SIG-M5 treated with dmso at 0.1 percent for 504 hours (cell line): Measurements from ENCODE around the gene KRTAP5-6.
A peak's percentile ranks its signal among the peaks of the same experiment; 100 is the strongest.
"Not testable (repeated sequence)": the region's sequence is repeated elsewhere in the genome, so short reads cannot be mapped to it uniquely, and the experiment has no call there.

Experiments used
- DNase-seq: peaks from one replicate; lab custom pipeline; 2025; ENCODE audit not compliant: unreplicated experiment; lab: John Stamatoyannopoulos, UW

Gene KRTAP5-6

DNA sequence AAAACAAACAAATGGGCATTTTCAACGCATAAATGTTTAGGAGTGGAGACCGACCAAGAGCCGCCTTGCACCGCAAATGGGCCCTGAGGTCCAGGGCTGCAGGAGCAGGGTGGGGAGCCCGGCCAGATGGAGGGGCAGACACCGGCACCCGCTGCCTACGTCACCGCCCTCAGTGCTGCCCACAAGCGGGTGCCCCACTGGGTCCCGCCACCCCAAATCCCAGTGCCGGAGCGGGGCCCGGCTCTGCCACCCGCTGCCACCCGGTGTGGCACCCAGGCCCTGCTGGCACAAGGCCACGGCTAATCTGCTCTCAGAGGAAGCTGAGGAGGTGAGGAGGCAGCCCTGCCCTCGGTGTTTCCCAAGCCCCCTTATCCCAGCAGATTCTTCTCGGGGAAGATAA lies 13.8 kb upstream of the KRTAP5-6 start:
- not testable (repeated sequence) for DNase-seq

DNA sequence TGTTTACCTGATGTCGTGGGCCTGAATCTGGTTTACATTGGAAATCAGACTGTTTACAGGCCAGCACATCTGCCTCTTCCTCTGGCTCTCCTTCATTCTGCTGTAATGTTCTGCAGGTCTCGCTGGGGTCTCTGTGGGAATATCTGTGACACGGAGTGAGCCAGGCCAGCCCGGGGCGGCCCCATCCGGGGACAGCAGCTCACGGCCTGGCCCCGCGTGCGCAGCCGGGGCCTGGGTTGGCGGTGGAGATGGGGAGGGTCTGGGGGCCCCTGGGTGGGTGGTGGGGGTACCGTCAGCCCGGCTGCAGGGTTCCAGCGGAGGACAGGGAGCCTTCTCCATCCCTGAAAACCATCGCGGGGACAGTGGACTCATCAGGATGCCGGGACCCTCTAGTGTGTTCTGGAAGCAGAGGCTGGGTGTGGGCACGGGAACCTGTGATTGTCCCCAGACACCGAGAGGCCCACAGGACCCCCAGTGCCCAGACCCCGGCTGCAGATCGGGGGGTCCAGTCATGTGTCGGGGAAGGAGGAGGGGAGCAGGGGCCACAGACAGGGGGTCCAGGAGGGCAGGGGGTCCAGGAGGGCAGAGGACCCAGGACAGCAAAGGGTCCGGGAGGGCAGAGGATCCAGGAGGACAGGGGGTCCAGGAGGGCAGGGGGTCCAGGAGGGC lies 13.0 kb upstream of the KRTAP5-6 start:
- DNase-seq: not testable (repeated sequence)

DNA sequence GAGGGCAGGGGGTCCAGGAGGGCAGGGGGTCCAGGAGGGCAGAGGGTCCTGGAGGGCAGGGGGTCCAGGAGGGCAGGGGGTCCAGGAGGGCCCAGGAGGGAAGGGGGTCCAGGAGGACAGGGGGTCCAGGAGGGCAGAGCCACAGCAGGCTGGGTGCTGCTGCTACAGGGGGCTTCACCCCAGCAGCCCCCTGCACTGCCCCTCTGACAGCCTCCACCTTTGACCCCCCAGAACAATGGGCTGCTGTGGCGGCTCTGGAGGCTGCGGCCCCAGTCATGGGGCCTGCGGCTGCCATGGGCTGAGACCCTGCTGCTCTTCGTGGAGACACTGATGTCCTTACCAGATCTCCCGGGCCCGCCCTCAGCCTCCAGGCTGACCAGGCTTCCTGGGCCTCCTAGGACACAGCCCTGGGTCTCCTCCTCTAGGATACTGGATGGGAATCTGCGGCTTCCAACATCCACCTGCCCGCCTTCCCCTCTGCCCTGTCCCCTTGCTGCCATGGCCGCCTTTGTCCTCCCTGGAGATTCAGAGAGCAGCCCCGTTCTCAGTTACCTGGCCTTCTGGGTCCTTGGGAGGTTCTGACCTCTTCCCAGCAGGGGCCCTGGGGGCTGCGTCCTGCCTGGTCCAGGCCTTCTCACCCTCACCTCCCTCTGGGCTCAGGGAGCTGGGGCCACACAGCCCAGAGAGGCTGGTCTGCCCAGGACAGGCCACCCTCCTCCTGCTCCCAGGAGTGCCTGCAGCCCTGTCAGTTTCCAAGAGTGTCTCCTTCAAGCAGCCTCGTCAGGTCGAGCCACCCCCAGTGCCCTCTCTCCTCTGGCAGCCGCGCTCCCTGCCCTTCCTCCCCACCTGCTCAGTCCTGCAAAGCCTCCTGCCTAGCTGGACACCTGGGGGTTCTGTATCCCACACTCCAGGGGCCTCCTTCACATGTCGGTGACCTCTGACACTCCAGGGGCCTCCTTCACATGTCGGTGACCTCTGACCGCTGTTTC lies 11.8 kb upstream of the KRTAP5-6 start:
- DNase-seq: not testable (repeated sequence)

DNA sequence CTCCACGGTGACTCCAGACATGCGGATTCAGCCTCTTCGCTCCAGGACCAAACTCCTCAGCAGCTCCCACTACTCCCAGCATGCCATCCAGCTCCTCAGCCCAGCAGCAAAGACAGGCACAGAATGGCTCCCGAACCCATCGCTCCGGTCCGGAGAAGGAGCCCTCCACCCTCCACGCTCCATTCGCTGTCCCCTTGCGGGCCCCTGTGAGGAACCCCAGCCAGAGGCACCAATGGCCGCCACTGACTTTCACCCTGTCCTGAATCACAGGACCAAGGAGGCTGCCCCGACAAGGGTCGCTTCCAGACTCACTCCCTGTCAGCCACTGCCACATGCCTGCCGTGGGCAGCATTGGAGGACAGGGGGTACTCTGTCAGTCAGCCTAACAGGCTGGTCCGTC lies 10.8 kb upstream of the KRTAP5-6 start:
- DNase-seq: not testable (repeated sequence)

DNA sequence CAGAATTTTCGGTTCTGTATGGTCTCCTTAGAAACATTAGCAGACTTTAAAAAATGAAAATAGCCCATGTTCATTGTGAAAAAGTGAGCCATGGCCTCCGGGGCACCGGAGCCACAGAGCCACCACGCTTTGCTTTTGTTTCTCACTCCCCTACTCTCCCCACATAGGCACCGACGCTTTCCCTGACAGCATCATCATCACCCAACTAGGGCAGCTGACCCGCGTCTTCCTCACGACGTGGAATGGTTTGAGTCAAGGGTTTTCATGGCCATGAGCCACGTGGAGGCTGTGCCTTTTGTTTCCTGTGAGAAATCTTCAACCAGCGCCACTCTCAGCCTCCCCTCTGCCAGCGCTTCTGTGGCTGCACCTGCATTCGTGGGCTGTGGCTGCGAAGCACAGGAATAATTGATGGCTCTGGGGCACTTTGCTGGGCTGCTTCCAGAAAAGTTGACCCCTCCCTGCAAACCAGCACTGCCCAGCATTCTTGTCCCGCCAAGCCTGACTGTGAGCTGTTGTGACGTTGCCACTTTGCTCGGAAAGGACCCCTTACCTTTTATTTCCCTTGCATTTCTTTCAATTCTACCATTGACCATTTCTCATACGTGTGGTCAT lies 8.6 kb upstream of the KRTAP5-6 start:
- DNase-seq: not testable (repeated sequence)

DNA sequence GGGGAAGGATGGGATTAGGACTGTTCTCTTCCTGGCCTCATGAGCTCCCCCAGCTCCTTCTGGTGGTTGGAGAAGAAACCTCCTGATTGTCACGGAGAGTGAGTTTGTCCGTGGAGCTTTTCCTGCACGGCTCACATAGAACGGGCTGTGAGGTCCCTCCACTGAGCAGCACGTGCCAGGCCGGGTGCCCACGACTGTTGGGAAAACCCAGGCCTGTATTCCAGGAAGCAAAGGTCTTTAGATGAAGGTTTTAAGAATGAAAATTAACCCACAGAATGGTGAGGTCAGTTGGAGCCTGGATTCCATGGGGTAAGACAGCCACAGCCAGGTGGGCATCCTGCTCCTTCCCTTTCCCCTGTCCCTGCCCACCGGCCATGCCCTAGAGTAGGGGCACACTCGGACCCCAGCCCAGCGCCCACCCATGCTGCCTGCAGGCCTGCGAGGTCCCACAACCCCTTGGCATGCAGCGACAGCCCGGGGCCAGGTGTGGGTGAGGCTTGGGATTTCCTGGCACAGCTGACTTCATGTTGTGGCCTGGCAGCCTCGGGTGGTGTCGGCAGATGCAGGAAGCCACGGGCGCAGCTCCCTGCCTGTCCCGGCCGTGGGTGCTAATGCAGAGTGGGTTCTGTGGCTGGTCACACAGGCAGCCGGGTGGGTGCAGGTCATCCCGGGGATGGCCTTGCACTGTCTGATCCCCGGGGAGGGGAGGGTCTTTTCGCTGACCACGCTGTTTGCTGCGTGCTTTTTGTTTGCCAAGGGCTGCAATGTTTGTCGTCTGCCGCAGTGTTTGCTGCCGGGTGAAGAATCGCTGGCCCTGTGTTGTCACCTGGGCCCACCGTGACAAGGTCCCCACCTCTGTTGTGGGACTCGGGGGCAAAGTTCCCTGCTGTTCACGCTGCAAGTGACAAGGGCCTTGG lies 7.5 kb upstream of the KRTAP5-6 start:
- not testable (repeated sequence) for DNase-seq

DNA sequence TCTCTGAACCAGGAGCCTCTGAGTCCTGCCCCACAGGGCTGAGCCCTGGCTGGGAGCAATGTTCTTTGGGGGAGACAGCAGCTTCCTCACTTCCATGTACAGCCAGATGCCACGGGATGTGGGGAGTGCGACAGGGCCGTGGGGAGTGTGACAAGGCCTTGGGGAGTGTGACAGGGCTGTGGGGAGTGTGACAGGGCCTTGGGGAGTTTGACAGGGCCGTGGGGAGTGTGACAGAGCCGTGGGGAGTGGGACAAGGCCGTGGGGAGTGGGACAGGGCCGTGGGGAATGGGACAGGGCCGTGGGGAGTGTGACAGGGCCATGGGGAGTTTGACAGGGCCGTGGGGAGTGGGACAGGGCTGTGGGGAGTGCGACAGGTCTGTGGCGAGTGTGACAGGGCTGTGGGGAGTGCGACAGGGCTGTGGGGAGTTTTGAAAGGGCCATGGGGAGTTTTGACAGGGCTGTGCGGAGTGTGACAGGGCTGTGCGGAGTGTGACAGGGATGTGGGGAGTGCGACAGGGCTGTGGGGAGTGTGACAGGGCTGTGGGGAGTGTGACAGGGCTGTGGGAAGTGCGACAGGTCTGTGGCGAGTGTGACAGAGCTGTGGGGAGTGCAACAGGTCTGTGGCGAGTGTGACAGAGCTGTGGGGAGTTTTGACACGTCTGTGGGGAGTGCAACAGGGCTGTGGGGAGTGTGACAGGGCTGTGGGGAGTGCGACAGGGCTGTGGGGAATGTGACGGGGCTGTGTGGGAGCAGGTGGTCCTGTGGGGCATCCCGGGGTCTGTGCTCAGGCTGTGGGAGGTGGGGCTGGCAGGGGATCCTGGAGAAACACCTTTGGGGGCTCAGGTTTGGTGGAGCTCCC lies 6.6 kb upstream of the KRTAP5-6 start:
- no peak for DNase-seq

DNA sequence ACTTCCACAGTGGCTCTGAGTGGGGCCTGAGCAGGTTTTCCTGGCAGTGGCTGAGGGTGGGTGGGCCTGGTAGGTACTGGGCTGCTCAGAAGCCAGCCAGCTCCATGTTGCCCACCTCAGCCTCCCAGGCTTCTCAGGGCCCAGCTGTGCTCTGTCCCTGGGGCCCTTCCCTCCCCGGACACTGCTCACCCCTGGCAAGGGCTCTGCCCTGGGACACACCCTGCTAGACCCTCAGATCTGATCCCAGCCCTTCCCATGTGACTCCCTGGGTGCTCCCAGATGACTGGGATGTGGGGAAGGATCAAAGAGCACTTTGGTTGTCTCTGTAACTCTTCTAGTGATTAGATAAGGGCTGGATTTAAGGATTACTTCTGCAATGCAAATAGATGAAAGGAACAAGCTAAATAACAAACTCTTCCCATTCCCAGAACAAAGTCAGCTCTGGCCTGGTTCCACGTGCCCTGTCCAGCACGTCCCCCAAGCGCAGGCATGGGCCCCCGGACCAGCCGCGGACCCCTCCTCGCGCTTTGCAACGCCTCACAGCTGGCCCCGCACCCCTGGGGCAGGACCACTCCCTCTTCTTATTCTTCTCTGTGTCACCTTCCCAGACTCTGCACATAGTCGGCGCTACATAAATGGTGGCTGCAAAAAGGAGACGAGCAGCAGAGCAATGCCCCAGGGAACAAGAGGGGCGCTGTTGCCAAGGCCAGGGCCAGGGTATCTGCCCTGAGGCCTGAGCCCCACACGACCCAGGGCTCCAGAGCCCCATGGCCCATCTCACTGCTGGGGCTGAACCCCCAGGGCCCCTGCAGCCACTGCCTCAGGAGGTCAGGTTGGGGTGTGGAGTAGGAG lies 5.7 kb upstream of the KRTAP5-6 start:
- DNase-seq: no peak

DNA sequence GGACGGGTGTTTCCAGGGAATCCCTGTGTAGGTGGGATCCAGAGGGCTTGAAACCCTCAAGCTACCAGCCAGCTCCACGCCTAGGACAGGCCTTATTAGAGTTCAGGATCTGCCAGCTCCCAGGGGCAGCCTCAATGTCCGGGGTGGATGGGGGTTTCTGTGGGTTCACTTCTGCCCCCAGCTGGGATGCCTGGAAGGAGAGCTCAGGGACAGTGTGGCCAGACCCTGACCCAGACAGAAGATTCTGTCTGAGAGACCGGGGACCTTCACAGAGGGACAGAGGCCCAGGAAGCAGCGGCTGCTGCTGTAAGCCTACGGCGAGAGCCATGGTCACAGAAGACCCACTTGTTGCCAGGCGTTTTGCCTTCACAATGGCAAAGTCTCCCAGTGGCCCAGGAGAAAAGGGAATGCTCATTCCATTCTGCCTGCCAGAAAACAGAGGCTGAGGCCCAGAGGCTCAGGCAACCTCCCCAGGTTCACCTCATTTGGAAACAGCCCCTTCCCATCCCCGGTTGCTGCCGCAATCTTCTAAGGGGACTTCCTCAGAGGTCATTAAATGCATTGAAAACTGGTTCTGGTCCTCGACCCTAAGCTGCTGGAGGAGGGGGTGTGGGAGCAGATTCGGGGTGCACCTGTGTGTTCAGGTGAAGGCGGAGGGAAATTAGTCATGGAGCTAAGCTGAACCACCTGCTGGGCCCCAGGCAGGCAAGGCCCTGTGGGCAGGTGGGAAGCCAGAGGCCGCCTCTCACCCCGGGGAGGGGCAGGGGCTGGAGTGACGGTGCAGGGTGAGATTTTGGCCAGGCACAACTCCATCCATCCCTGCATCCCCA lies 4.9 kb upstream of the KRTAP5-6 start:
- no peak for DNase-seq

DNA sequence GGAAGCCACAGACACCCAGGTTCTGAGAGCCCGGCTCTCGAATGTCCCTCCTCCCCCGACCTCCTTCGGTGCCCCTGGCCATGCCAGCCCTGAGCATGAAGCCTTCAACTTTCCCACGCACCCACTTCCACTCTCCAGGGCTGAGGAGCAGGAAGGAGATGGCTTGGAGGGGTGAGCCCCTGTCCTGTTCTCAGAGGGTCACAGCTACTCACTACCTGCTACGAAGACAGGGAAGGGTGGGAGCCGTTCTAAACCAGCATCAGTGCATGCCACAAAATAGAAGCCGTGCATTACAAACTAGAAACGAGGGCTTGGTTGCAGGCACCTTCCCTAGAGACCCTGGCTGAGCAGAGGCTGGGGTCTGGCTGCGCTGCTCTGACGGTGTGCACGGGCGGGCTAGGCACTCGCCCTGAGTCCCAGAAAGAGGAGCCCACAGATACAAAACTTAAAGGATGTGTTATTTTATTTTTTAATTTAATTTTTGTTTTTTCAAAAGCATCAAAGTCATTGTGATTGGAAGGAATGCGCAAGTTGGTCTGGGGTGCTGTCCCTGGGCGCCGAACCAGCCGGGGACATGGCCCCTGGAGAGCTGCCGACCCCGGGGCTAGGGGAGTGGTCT lies 4.2 kb upstream of the KRTAP5-6 start:
- DNase-seq: no peak

DNA sequence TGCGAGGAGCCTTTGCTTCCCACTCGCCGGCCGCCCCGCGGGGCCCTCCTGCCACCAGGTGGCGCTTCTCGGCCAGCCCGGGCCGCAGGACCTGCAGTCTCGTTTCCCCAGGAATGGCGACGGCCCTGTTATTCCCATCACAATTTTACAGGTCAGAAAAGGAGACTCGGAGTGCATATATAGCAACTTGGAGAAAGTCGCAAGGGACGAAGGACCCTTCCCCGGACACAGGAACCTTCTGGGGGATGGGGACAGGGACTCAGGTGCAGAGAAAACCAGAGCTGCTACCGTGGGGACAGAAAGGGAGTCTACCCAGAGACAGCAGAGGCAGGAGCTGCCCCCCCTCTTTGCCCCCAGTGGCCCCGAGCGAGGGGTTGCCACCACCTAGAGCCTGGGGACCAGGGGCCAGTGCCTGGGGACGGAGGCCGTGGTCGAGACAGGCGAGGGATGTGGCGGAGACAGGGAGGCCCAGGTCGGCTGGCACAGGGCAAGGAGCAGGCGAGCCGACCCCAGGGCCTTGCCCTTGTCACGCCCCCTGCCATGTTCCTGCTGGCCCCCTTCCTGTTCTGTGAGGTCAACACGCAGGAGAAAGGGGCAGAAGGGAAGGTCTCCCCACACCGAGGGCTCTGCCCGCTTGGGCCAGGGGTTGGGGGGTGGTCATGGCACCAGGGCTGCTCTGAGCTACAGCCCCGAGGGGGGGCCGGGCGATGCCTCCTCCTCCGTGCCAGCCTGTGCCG lies 3.5 kb upstream of the KRTAP5-6 start:
- DNase-seq: no peak

DNA sequence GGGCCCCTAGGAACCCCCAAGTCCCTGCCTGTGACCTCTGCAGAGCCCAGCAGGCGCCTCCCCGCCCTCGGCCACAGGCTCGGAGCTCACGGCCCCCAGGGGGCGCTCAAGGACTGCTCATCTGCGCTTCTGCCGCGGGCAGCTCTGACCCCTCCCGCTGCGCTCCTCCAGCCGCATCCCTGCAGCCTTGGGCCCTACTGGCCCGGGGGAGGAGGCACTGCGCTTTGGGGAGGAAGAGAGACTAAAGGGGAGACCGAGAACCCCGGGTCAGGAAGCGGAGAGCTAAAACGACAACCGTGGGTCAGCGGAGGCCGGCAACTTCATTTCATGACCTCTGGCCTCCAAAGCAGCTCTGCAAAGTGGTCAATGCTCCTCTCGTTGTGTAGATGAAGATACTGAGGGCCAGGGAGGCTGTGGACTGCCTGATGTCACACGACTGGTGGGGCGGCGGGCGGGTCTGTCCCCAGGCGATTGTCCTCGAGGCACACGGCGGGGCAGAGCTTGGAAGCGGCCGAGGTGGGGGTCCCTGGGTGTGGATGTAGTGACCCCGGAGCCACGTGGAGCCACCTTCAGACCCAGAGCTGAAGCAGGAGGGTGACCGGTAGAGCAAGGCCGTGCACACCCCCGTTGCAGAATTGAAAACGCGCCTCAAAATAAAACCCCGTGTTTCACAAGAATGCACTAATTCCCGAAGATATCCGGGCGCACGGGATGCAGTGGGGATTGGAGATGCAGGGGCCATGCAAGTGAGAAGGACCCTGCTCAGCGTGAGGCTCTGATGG lies 2.7 kb upstream of the KRTAP5-6 start:
- DNase-seq: peak; percentile 52

DNA sequence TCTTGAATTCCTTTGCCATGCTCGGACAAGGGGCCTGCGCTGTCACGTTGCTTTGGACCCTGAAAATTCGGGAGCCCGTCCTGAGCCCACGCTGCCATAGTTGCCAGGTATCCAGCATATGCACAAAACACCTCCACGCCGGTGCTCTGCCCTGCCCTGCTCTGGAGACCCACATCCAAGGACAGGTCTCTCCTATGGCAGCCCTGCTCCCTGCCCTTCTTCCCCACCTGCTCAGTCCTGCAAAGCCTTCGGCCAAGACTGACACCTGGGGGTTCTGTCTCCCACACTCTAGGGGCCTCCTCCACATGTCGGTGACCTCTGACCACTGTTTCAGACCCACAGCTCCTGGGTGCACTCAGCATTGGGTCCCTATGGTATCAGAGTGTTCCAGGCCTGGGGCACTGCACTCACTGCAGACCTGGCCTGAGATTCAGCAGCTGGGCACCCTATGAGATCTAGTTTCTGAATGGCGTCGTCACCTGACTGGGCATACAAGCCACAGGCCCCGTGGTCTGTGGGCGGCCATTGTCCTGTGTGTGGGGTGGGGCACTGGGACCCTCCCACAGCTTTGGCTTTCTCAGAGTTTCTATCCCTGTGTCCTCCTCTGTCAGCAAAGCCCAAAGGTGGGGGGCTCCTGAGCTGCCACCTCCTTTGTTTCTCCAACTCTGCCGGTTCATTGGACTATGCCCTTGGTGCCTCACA lies 2.0 kb upstream of the KRTAP5-6 start:
- DNase-seq: no peak

DNA sequence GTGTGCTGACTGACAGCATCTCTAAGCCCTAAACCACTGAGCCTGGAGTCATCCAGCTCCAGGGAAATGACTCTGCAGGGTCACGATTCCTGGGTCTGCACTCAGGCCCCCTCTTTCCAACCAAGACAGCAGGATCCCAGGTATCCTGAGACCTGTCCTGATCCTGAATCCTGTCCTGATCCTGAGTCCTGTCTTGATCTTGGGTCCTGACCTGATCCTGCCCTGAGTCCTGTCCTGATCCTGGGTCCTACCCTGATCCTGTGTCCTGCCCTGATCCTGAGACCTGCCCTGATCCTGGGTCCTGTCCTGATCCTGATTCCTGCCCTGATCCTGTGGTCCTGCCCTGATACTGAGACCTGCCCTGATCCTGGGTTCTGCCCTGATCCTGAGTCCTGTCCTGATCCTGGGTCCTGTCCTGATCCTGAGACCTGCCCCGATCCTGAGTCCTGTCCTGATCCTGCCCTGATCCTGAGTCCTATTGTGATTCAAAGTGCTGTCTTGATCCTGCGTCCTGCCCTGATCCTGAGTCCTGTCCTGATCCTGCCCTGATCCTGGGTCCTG lies 1.4 kb upstream of the KRTAP5-6 start:
- no peak for DNase-seq

DNA sequence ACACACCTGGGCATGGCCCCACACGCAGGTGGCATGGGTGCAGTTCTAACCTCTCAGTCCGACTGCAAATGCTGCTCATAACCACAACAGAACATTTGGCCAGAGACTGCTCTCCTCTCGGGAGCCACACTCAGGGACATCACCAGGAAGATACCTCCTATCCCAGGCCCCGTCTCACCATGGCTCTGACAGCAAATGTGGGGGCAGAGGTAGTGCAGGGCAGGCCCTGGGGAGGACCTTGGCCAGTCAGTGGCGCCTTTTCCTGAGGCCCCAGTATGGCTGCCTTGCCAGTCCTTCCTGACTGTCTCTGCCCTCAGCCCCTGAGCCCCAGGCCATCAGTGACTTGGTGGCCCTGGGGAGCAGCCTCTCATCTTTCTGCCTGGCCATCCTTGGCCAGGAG lies 2.8 kb downstream of the KRTAP5-6 start:
- DNase-seq: no peak
